HG03139 (cell line): ENCODE results near the gene SLC35F1.
A peak's percentile ranks its signal among the peaks of the same experiment; 100 is the strongest.

Experiments
- ATAC-seq: cut with Tn5 transposase; IDR thresholded peaks from one replicate; pipeline ENCODE4 v1.9.1; 2021; ENCODE audit not compliant: unreplicated experiment

SLC35F1 gene

GRCh38 chr6:118186672-118187567, 279.9 kb downstream of the SLC35F1 start:
- peak; percentile 45 for ATAC-seq

GRCh38 chr6:118187568-118188164, 280.6 kb downstream of the SLC35F1 start:
- peak; percentile 33 for ATAC-seq

- ATAC-seq: no peak
These were observed 281.5 kb downstream of the SLC35F1 start for GRCh38 chr6:118188561-118188960.

GRCh38 chr6:118197539-118197938, 290.5 kb downstream of the SLC35F1 start:
- no peak for ATAC-seq

- ATAC-seq: no peak
These were observed 291.7 kb downstream of the SLC35F1 start for GRCh38 chr6:118198746-118199145.

- ATAC-seq: no peak
These were observed 293.1 kb downstream of the SLC35F1 start for GRCh38 chr6:118200160-118200559.

GRCh38 chr6:118202517-118202916, 295.5 kb downstream of the SLC35F1 start:
- ATAC-seq: no peak

GRCh38 chr6:118203545-118203944, 296.5 kb downstream of the SLC35F1 start:
- no peak for ATAC-seq

- ATAC-seq: no peak
These were observed 299.2 kb downstream of the SLC35F1 start for GRCh38 chr6:118206221-118206620.

GRCh38 chr6:118207947-118208346, 300.9 kb downstream of the SLC35F1 start:
- ATAC-seq: no peak

- no peak for ATAC-seq
These were observed 305.5 kb downstream of the SLC35F1 start for GRCh38 chr6:118212451-118213173.

GRCh38 chr6:118215269-118215668, 308.2 kb downstream of the SLC35F1 start:
- no peak for ATAC-seq

GRCh38 chr6:118216751-118217150, 309.7 kb downstream of the SLC35F1 start:
- no peak for ATAC-seq

GRCh38 chr6:118218156-118218555, 311.1 kb downstream of the SLC35F1 start:
- ATAC-seq: no peak

- ATAC-seq: no peak
These were observed 313.5 kb downstream of the SLC35F1 start for GRCh38 chr6:118220429-118221128.

GRCh38 chr6:118223316-118223715, 316.3 kb downstream of the SLC35F1 start:
- ATAC-seq: no peak

- ATAC-seq: no peak
These were observed 321.8 kb downstream of the SLC35F1 start for GRCh38 chr6:118228886-118229285.

- ATAC-seq: peak; percentile 72
These were observed 333.9 kb downstream of the SLC35F1 start for GRCh38 chr6:118240878-118241528.

- ATAC-seq: no peak
These were observed 339.3 kb downstream of the SLC35F1 start for GRCh38 chr6:118246406-118246805.

- ATAC-seq: no peak
These were observed 341.1 kb downstream of the SLC35F1 start for GRCh38 chr6:118248171-118248570.

- no peak for ATAC-seq
These were observed 342.6 kb downstream of the SLC35F1 start for GRCh38 chr6:118249680-118250079.
